ENCODE results near the gene ARAP3. TPM values are rescaled to one million over a fixed set of nuclear protein-coding genes. Genes with fewer than 3 reads are reported as not detected.

ARAP3 gene
- total RNA-seq, 2 experiments from 2014 or later = 4.2 to 4.6 TPM

- POLR2A ChIA-PET = interaction anchor here (0.6 kb wide), 1 partner anchor 787 kb away, joined by 3 read pairs; no protein-coding TSS in a partner anchor
- Mint-ChIP-seq H3K36me3 (ENCODE audit: low read depth) (peaks cover 34% of the 10 kb centered on the region), H3K4me3 (no peak overlapping the region), H3K9me3 (no peaks in the 10 kb centered on the region), H3K27me3 (no peaks in the 10 kb centered on the region), H3K27ac (peak overlapping the region; percentile 34), H3K4me1 (peaks cover 33% of the 10 kb centered on the region)
- DNase-seq = no peak
- CTCF ChIA-PET = interaction anchor here (1.0 to 1.7 kb wide), 2 partner anchors 8 to 18 kb away, joined by 3 to 5 read pairs; no protein-coding TSS in a partner anchor
Observed at GRCh38 chr5:141646026-141646425, 36.0 kb downstream of the ARAP3 start.

DNA sequence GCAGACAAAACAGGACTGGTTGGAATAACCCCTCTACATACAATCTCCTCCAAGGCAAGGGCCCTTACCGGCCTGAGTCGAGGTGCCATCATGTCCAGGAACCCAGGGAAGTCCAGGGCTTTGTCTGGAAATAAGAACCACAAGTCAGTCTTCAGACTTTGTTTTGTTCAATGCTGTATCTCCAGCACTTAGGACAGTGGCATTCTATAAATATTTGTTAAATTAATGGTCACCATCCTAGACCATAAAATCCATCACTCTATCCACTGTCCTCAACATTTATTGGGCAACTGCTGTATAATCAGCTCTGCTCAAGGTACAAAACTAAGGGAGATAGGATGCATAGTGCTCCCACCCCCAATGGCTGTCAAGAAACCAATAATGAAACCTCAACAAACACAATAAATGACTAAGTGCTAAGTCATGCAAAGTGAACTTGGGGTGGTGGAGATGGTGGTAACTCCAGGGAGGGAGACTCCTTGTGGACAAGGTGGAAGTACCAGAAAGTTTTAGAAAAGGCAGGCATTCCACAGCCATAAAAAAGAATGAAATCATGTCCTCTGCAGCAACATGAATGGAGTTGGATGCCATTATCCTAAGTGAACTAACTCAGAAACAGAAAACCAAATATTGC lies 40.3 kb downstream of the ARAP3 start:
- Mint-ChIP-seq H3K9me3 (no peaks in the 10 kb centered on the region), H3K27me3 (no peaks in the 10 kb centered on the region), H3K4me1 (peaks cover 28% of the 10 kb centered on the region), H3K36me3 (ENCODE audit: low read depth) (peaks cover 32% of the 10 kb centered on the region), H3K27ac (no peak overlapping the region), H3K4me3 (no peak overlapping the region)
- DNase-seq = no peak
- ChIA-PET POLR2A (no interaction called here), CTCF (interaction anchor here (1.0 to 17.2 kb wide), 10 partner anchors 8 to 75 kb away, joined by 3 to 318 read pairs (median 6); partner anchors contain the start of gene DIAPH1)

GRCh38 chr5:141640698-141641097 lies 41.3 kb downstream of the ARAP3 start:
- Mint-ChIP-seq H3K27ac (no peak overlapping the region), H3K27me3 (no peaks in the 10 kb centered on the region), H3K4me1 (peaks cover 34% of the 10 kb centered on the region), H3K36me3 (ENCODE audit: low read depth) (peaks cover 25% of the 10 kb centered on the region), H3K9me3 (no peaks in the 10 kb centered on the region), H3K4me3 (no peak overlapping the region)
- CTCF ChIA-PET = interaction anchor here (1.3 to 17.2 kb wide), 4 partner anchors 9 to 51 kb away, joined by 3 to 318 read pairs (median 9); partner anchors contain the start of gene DIAPH1
- no peak for DNase-seq
- POLR2A ChIA-PET = no interaction called here

GRCh38 chr5:141640051-141640415 lies 42.0 kb downstream of the ARAP3 start:
- Mint-ChIP-seq H3K4me1 (peaks cover 41% of the 10 kb centered on the region), H3K36me3 (ENCODE audit: low read depth) (peaks cover 21% of the 10 kb centered on the region), H3K27ac (no peak overlapping the region), H3K9me3 (no peaks in the 10 kb centered on the region), H3K4me3 (no peak overlapping the region), H3K27me3 (no peaks in the 10 kb centered on the region)
- DNase-seq = no peak
- POLR2A ChIA-PET = no interaction called here
- CTCF ChIA-PET = interaction anchor here (2.9 to 17.2 kb wide), 2 partner anchors 21 to 47 kb away, joined by 14 to 318 read pairs; partner anchors contain the start of gene DIAPH1

- Mint-ChIP-seq H3K4me3 (no peak overlapping the region), H3K27me3 (no peaks in the 10 kb centered on the region), H3K4me1 (peaks cover 46% of the 10 kb centered on the region), H3K36me3 (ENCODE audit: low read depth) (peaks cover 18% of the 10 kb centered on the region), H3K9me3 (no peaks in the 10 kb centered on the region), H3K27ac (no peak overlapping the region)
- ChIA-PET CTCF (interaction anchor here (0.9 to 17.2 kb wide), 5 partner anchors 20 to 48 kb away, joined by 3 to 318 read pairs (median 6); partner anchors contain the start of gene DIAPH1), POLR2A (no interaction called here)
- DNase-seq = no peak
Observed at GRCh38 chr5:141639357-141640050, 42.5 kb downstream of the ARAP3 start.

GRCh38 chr5:141638771-141639170 lies 43.3 kb downstream of the ARAP3 start:
- peaks cover 21% of the 10 kb centered on the region for H3K36me3 Mint-ChIP-seq (ENCODE audit: low read depth)
- peak overlapping the region; percentile 90 for H3K27ac Mint-ChIP-seq
- no peaks in the 10 kb centered on the region for H3K27me3 Mint-ChIP-seq
- no peaks in the 10 kb centered on the region for H3K9me3 Mint-ChIP-seq
- peak overlapping the region; percentile 92 for H3K4me3 Mint-ChIP-seq
- DNase-seq = no peak
- ChIA-PET POLR2A (no interaction called here), CTCF (interaction anchor here (0.9 to 17.2 kb wide), 8 partner anchors 10 to 75 kb away, joined by 3 to 318 read pairs (median 6); partner anchors contain the start of gene DIAPH1)
- peaks cover 52% of the 10 kb centered on the region for H3K4me1 Mint-ChIP-seq

DNA sequence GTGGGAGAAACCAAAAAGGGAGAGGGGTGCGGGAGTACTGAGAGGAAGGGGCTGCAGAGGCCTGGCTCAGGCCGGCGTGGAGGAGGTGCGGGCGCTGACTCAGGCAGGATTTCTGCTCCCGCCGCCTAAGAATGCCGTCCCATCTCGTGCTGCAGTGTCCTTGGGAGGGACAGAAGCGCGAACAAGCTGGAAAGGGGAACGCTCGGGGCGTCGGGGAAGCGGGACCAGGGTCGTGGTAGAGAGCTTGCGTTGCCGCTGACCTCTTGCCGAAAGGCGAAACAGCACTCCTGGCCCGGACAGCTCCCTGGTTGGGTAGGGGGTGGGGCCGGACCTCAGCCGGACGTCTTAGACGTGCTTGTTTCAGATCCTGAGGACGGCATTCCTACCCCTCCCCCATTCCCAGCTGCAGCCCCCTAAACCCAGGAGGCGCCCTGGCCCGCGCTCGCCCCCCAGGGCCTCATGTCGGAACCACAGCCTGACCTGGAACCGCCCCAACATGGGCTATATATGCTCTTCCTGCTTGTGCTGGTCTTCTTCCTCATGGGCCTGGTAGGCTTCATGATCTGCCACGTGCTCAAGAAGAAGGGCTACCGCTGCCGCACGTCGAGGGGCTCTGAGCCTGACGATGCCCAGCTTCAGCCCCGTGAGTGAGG lies 44.1 kb downstream of the ARAP3 start:
- Mint-ChIP-seq H3K4me1 (peaks cover 54% of the 10 kb centered on the region), H3K27ac (peak overlapping the region; percentile 90), H3K9me3 (no peaks in the 10 kb centered on the region), H3K27me3 (no peaks in the 10 kb centered on the region), H3K36me3 (ENCODE audit: low read depth) (peaks cover 20% of the 10 kb centered on the region), H3K4me3 (peak overlapping the region; percentile 92)
- ChIA-PET CTCF (interaction anchor here (0.6 to 17.2 kb wide), 14 partner anchors 9 to 1366 kb away, joined by 3 to 318 read pairs (median 6); partner anchors contain the start of genes DIAPH1 and FCHSD1), POLR2A (interaction anchor here (0.6 kb wide), 1 partner anchor 1115 kb away, joined by 3 read pairs; no protein-coding TSS in a partner anchor)
- DNase-seq = peak; percentile 61

DNA sequence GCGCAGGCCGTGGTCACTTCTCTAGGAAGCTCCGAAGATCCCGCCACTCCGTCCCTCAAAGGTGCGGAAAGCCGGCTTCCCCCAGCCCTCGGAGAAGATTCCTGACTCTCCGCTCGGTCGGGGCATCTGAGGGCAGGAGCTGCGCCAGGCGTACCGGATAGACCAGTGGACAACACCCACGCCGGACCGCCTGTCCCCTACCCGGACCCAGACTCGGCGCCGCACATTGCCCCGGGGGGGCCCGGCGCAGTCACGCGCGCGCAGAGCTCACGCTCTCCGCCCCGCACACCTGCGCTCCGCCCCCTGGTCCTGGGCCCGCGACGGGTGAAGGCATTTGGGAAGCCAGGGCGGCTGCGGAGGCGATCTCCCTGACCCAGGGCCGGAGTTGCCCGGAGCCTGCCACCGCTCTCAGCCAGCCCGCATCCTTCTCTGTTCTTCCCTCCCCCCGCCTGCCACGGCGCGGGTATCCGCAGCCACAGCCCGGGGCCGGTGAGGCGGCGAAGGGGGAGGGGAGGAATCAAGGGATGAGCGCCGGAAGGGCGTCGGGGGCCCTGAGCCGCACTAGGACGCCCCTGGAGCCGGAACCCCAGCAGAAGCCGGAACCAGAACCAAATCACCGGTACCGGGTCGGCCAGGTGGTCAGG lies 44.8 kb downstream of the ARAP3 start:
- CTCF ChIA-PET = interaction anchor here (0.6 to 17.2 kb wide), 17 partner anchors 8 to 1366 kb away, joined by 3 to 318 read pairs (median 5); partner anchors contain the start of genes DIAPH1 and FCHSD1
- Mint-ChIP-seq H3K4me1 (peaks cover 57% of the 10 kb centered on the region), H3K27me3 (no peaks in the 10 kb centered on the region), H3K36me3 (ENCODE audit: low read depth) (peaks cover 26% of the 10 kb centered on the region), H3K4me3 (peak overlapping the region; percentile 92), H3K27ac (peak overlapping the region; percentile 90), H3K9me3 (no peaks in the 10 kb centered on the region)
- POLR2A ChIA-PET = interaction anchor here (0.6 to 1.0 kb wide), 2 partner anchors 14 to 1115 kb away, joined by 3 to 4 read pairs; partner anchors contain the start of gene FCHSD1
- DNase-seq = peak; percentile 60

DNA sequence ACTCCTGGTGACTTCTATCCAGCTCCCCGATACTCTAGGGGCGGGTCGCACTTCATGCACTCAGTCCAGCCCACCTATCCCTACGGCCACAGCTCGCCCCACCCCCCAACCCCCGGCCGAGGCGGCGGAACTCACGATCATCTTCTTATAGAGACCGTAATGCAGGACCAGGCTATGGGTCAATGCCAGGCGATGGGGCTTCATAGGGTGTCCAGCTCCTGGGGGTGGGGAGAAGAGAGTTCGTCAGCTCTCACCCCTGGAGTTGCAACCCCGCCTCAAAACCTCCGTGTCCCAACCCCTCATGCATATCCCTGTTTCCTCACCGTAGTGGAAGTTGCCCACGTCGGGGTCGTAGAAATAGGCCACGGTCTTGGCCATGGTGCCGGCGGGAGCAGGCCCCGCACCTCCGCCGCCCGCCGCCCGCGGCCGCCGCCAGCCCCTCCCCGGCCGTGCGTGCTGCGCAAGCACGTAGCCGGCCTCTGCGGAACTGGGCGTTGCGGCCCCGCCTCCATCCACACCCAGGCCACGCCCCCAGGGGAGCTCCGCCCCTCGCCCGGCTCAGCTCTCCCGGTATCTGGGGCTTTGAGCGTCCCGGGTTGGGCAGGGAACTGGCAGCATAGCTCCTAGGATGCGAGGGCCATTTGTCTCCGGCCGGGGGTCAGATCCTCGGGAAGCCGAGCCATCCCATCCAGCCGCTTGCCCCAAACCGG lies 45.5 kb downstream of the ARAP3 start, which contains the start of the genes HDAC3 and RELL2:
Gene HDAC3 (minus strand): TSS at position 437 of the 710 bp plus-strand sequence. CDS start 59 bp downstream, at position 378.
Gene RELL2 (plus strand): TSS at position 585 of the 710 bp plus-strand sequence. CDS start 1,229 bp downstream, outside the sequence.
- ChIA-PET POLR2A (interaction anchor here (1.0 to 1.4 kb wide), 2 partner anchors 14 to 18 kb away, joined by 4 read pairs; partner anchors contain the start of genes DIAPH1 and FCHSD1), CTCF (interaction anchor here (0.6 to 17.2 kb wide), 13 partner anchors 9 to 1027 kb away, joined by 3 to 318 read pairs (median 6); partner anchors contain the start of genes DIAPH1 and FCHSD1)
- Mint-ChIP-seq H3K4me3 (peak within 1 kb of the TSS; percentile 92), H3K9me3 (no peaks in the 10 kb centered on the region), H3K36me3 (ENCODE audit: low read depth) (peaks cover 22% of the 10 kb centered on the region), H3K27ac (peak within 1 kb of the TSS; percentile 90), H3K4me1 (peaks cover 51% of the 10 kb centered on the region), H3K27me3 (no peaks in the 10 kb centered on the region)
- DNase-seq = peak; percentile 92

- no peak for DNase-seq
- CTCF ChIA-PET = interaction anchor here (0.6 to 17.2 kb wide), 8 partner anchors 9 to 1026 kb away, joined by 3 to 318 read pairs (median 8); partner anchors contain the start of gene DIAPH1
- Mint-ChIP-seq H3K27me3 (no peaks in the 10 kb centered on the region), H3K27ac (peak overlapping the region; percentile 89), H3K4me1 (peaks cover 47% of the 10 kb centered on the region), H3K36me3 (ENCODE audit: low read depth) (peaks cover 19% of the 10 kb centered on the region), H3K4me3 (peak overlapping the region; percentile 92), H3K9me3 (no peaks in the 10 kb centered on the region)
- POLR2A ChIA-PET = interaction anchor here (1.4 kb wide), 1 partner anchor 17 kb away, joined by 4 read pairs; the partner anchor contains the start of gene DIAPH1
Observed at GRCh38 chr5:141636106-141636412, 46.0 kb downstream of the ARAP3 start.

GRCh38 chr5:141635646-141636045 lies 46.4 kb downstream of the ARAP3 start:
- CTCF ChIA-PET = interaction anchor here (0.6 to 17.2 kb wide), 5 partner anchors 16 to 1026 kb away, joined by 3 to 318 read pairs (median 24); partner anchors contain the start of gene DIAPH1
- H3K36me3 Mint-ChIP-seq (ENCODE audit: low read depth) = peaks cover 16% of the 10 kb centered on the region
- H3K27me3 Mint-ChIP-seq = no peaks in the 10 kb centered on the region
- H3K9me3 Mint-ChIP-seq = no peaks in the 10 kb centered on the region
- H3K4me3 Mint-ChIP-seq = peak overlapping the region; percentile 92
- POLR2A ChIA-PET = interaction anchor here (1.4 kb wide), 1 partner anchor 17 kb away, joined by 4 read pairs; the partner anchor contains the start of gene DIAPH1
- DNase-seq = no peak
- H3K4me1 Mint-ChIP-seq = peaks cover 43% of the 10 kb centered on the region
- peak overlapping the region; percentile 89 for H3K27ac Mint-ChIP-seq

Data from activated CD4-positive, alpha-beta T cell treated with anti-CD3 and anti-CD28 coated beads, Interleukin-2, amount 10 ng/mL, durations not matched to agents 7 days and 5 days (primary cell).